Endothelial cell of umbilical vein (primary cell): ENCODE results near the gene OGT. TPM values are rescaled to one million over a fixed set of nuclear protein-coding genes. Genes with fewer than 3 reads are reported as not detected.

Experiments
- BruUV-seq: library from RNA; stranded (reverse); fragments of 400-500 nt; replicated peaks from 2 replicates; lab custom pipeline; 2021; lab: Mats Ljungman, UMichigan
- CTCF ChIA-PET: fragments of 300-600, 350-600 bp; sonication (Branson Sonifier 250); formaldehyde crosslinking; loops from one replicate; lab custom pipeline; 2021; ENCODE audit warnings: antibody characterized with exemption, inconsistent platforms; lab: Charles Lee
- POLR2A ChIA-PET: fragments of 300-600, 350-600 bp; sonication (Branson Sonifier 250); formaldehyde crosslinking; loops from one replicate; lab custom pipeline; 2021; ENCODE audit warnings: antibody characterized with exemption, inconsistent platforms; lab: Charles Lee
- DNase-seq: peaks from one replicate; pipeline ENCODE4 v3.0.0-alpha.2; 2011; ENCODE audit warnings: low read depth, low spot score
- FAIRE-seq: peaks from 2 replicates; lab custom pipeline; 2011; peaks lifted over from hg19 to GRCh38; lab: Jason Lieb, UNC
- H2AFZ ChIP-seq: 2 replicates; pipeline ENCODE4 v1.6.0; 2012; ENCODE audit warnings: low read depth, low read length, control low read depth, inconsistent platforms
- H3K27ac ChIP-seq: 2 replicates; pipeline ENCODE4 v1.5.1; 2011; ENCODE audit warnings: low read depth, mild to moderate bottlenecking, control low read depth, low read length, moderate library complexity; ENCODE audit not compliant: insufficient read depth
- H3K27me3 ChIP-seq, 2 experiments: 2 replicates each; pipeline versions ENCODE4 v1.6.0 to v1.6.1; 2011; ENCODE audit warnings: low read length in 2 of 2, mixed read lengths in 1 of 2; ENCODE audit not compliant: control insufficient read depth in 2 of 2, insufficient read depth in 2 of 2
- H3K36me3 ChIP-seq, 2 experiments: 2 replicates in 1 of 2; 3 replicates in 1 of 2; pipeline ENCODE4 v1.5.1; 2011; ENCODE audit warnings: low read length in 2 of 2, mild to moderate bottlenecking in 1 of 2, moderate library complexity in 1 of 2; ENCODE audit not compliant: control insufficient read depth in 2 of 2, insufficient read depth in 2 of 2; ENCODE audit errors: extremely low read depth in 1 of 2
- H3K4me1 ChIP-seq: 3 replicates; pipeline ENCODE4 v1.5.1; 2011; ENCODE audit warnings: mild to moderate bottlenecking, low read length; ENCODE audit not compliant: control insufficient read depth, insufficient read depth; ENCODE audit errors: extremely low read depth
- H3K4me2 ChIP-seq: 2 replicates; pipeline ENCODE4 v1.6.1; 2011; ENCODE audit warnings: low read length, control low read depth, mixed read lengths; ENCODE audit not compliant: insufficient read depth
- H3K4me3 ChIP-seq, 3 experiments: fragments of 200-600 bp in 1 of 3; sonication (generic), shearing (Covaris generic) in 1 of 3; replicated peaks in 1 of 3; 2 replicates each; pipeline ENCODE4 v1.5.1; 2011 to 2016; ENCODE audit warnings: control low read depth in 3 of 3, low read length in 3 of 3, mild to moderate bottlenecking in 2 of 3, inconsistent platforms in 1 of 3, low read depth in 1 of 3, moderate library complexity in 1 of 3; ENCODE audit not compliant: insufficient read depth in 1 of 3
- H3K79me2 ChIP-seq: 2 replicates; pipeline ENCODE4 v1.6.0; 2012; ENCODE audit warnings: low read length, inconsistent platforms; ENCODE audit not compliant: control insufficient read depth, insufficient read depth
- H3K9ac ChIP-seq: replicated peaks from 2 replicates; pipeline ENCODE3; 2011; ENCODE audit warnings: low read length, control low read depth; ENCODE audit not compliant: insufficient read depth; ENCODE audit errors: extremely low read depth
- H3K9me1 ChIP-seq: replicated peaks from 3 replicates; pipeline ENCODE4 v1.6.0; 2011; ENCODE audit warnings: mild to moderate bottlenecking, low read length; ENCODE audit not compliant: control insufficient read depth, insufficient read depth; ENCODE audit errors: extremely low read depth
- H3K9me3 ChIP-seq: replicated peaks from 2 replicates; pipeline ENCODE4 v1.5.1; 2012; ENCODE audit warnings: low read length, inconsistent platforms; ENCODE audit not compliant: control insufficient read depth, insufficient read depth
- H4K20me1 ChIP-seq: replicated peaks from 2 replicates; pipeline ENCODE3; 2011; ENCODE audit warnings: mild to moderate bottlenecking, low read length; ENCODE audit not compliant: control insufficient read depth, insufficient read depth; ENCODE audit errors: extremely low read depth
- CTCF ChIP-seq, 2 donors: IDR thresholded peaks; 1 replicate in 1 of 2; 2 replicates in 1 of 2; pipeline ENCODE4 v1.5.1; 2011; ENCODE audit warnings: low read length in 2 of 2, mild to moderate bottlenecking in 2 of 2, moderate library complexity in 2 of 2, control low read depth in 1 of 2, inconsistent platforms in 1 of 2, low read depth in 1 of 2; ENCODE audit not compliant: insufficient read depth in 1 of 2; ENCODE audit errors: extremely low read depth in 1 of 2
- EZH2 ChIP-seq: IDR thresholded peaks from 2 replicates; pipeline ENCODE4 v1.6.1; 2012; ENCODE audit warnings: borderline replicate concordance, low read depth, mild to moderate bottlenecking, moderate library complexity, low read length, inconsistent platforms; ENCODE audit not compliant: severe bottlenecking
- FOS ChIP-seq: IDR thresholded peaks from 2 replicates; pipeline ENCODE4 v1.6.1; 2011; ENCODE audit warnings: mild to moderate bottlenecking, low read length, moderate library complexity, borderline replicate concordance; ENCODE audit not compliant: insufficient read depth
- GATA2 ChIP-seq: IDR thresholded peaks from 2 replicates; pipeline ENCODE4 v1.7.0; 2011; ENCODE audit warnings: low read depth, mild to moderate bottlenecking, moderate library complexity, mixed read lengths, low read length; ENCODE audit not compliant: insufficient read length, insufficient read depth
- JUN ChIP-seq: IDR thresholded peaks from 2 replicates; pipeline ENCODE4 v1.6.1; 2011; ENCODE audit warnings: borderline replicate concordance, low read depth; ENCODE audit not compliant: insufficient read length, insufficient read depth
- MAX ChIP-seq: IDR thresholded peaks from 2 replicates; pipeline ENCODE4 v1.6.1; 2011; ENCODE audit not compliant: insufficient read depth, insufficient read length
- MYC ChIP-seq: IDR thresholded peaks from one replicate; pipeline ENCODE4 v1.6.1; 2011; ENCODE audit warnings: mild to moderate bottlenecking, low read depth, low read length
- POLR2A ChIP-seq: IDR thresholded peaks from 2 replicates; pipeline ENCODE4 v1.6.1; 2012; ENCODE audit warnings: low read depth, mild to moderate bottlenecking, control low read depth, low read length
- POLR2AphosphoS5 ChIP-seq: IDR thresholded peaks from 2 replicates; pipeline ENCODE4 v1.6.1; 2012; ENCODE audit warnings: low read depth, mild to moderate bottlenecking, control low read depth, low read length, moderate library complexity; ENCODE audit not compliant: insufficient read depth
- dilution Hi-C: fragments of 300-500 bp; cut with MboI; formaldehyde crosslinking; loops from one replicate; pipeline ENCODE4 v1.15.0; 2019; ENCODE audit warnings: low sequenced_read_pairs; ENCODE audit not compliant: extremely low pct_ligation_motif_present
- intact Hi-C: fragments of 100-400 bp; cut with micrococcal nuclease; formaldehyde crosslinking; loops from one replicate; pipeline ENCODE4 v1.10.0; 2022
- polyA plus RNA-seq, 4 experiments: library from polyadenylated mRNA; depleted of rRNA in 3 of 4; stranded (reverse) in 3 of 4; unstranded in 1 of 4; fragments of >200 nt; gene quantifications; 2 replicates each; pipeline versions ENCODE4 v1.2.1 to v1.2.3, GENCODE V29; 2011 to 2012; ENCODE audit warnings: missing spikeins in 1 of 4
- total RNA-seq: library from RNA; stranded (reverse); gene quantifications from 2 replicates; pipeline ENCODE4 v1.2.3, GENCODE V29; 2021

OGT gene
- total and polyA plus RNA-seq, 2 donors (not counting 3 experiments of a cell fraction or from before 2014, with no cell fraction given): 129 to 141 TPM

GRCh38 chrX:71599965-71600364 is 67.1 kb downstream of the OGT start:
- TF ChIP-seq EZH2 (no peak), MYC (no peak), CTCF (IDR thresholded peaks at IDR 0.05; ENCODE audit: extremely low read depth in 1 of 2, insufficient read depth in 1 of 2, low read depth in 1 of 2, low read length in 2 of 2) (no peak), POLR2A (no peak), JUN (no peak), FOS (no peak), GATA2 (no peak), POLR2AphosphoS5 (no peak), MAX (no peak)
- dilution Hi-C loops (no loop called here), intact Hi-C loops (no loop called here)
- no peak overlapping the region for H3K27ac ChIP-seq
- FAIRE-seq (no peak), DNase-seq (no peak)
- ChIA-PET CTCF (no interaction called here), POLR2A (no interaction called here)
- H3K4me2 ChIP-seq: no peak overlapping the region
- peaks cover 11% of the 10 kb centered on the region for H3K4me1 ChIP-seq
- H3K79me2 ChIP-seq: no peaks in the 10 kb centered on the region
- H3K9me1 ChIP-seq: no peaks in the 10 kb centered on the region
- no peaks in the 10 kb centered on the region for H3K27me3 ChIP-seq
- no peaks in the 10 kb centered on the region for H4K20me1 ChIP-seq
- H3K9ac ChIP-seq: no peak overlapping the region
- no peak overlapping the region for H2AFZ ChIP-seq
- no TSS peak for BruUV-seq
- H3K36me3 ChIP-seq: peaks cover 0 to 12% of the 10 kb centered on the region in 2 experiments
- H3K9me3 ChIP-seq: no peaks in the 10 kb centered on the region
- H3K4me3 ChIP-seq: no peak overlapping the region
